SK-N-SH treated with all-trans-retinoic acid at 6 μM for 48 hours (cell line): ENCODE data around the gene USP38.

ENCODE experiments used
- ATAC-seq: fragments of 200-7000 bp; cut with Tn5 transposase; 3 replicates; pipeline ENCODE4 v1.9.1; 2020; ENCODE audit warnings: mild to moderate bottlenecking, moderate library complexity
- ARNTL ChIP-seq: fragments of 450-650 bp; formaldehyde crosslinking; IDR thresholded peaks from 2 replicates; pipeline ENCODE4 v1.5.0; 2020; ENCODE audit warnings: low read depth, mild to moderate bottlenecking, moderate library complexity, borderline replicate concordance
- BACH2 ChIP-seq: fragments of 250-450 bp; sonication (Bioruptor Pico); IDR thresholded peaks from 2 replicates; pipeline ENCODE4 v1.9.0; 2021; ENCODE audit warnings: mild to moderate bottlenecking, borderline replicate concordance
- CREB5 ChIP-seq: fragments of 250-450 bp; sonication (Bioruptor Pico); IDR thresholded peaks from 2 replicates; pipeline ENCODE4 v1.5.1; 2020; ENCODE audit warnings: low read depth, mild to moderate bottlenecking, moderate library complexity
- CSDC2 ChIP-seq: fragments of 250-450 bp; sonication (Bioruptor Pico); IDR thresholded peaks from 2 replicates; pipeline ENCODE4 v1.5.0; 2020; ENCODE audit warnings: mild to moderate bottlenecking, moderate library complexity
- GLIS3 ChIP-seq: fragments of 250-450 bp; sonication (Bioruptor Pico); IDR thresholded peaks from 2 replicates; pipeline ENCODE4 v1.5.0; 2020; ENCODE audit warnings: mild to moderate bottlenecking, moderate library complexity
- ISL1 ChIP-seq: fragments of 250-450 bp; sonication (Bioruptor Pico); IDR thresholded peaks from 2 replicates; pipeline ENCODE4 v2.1.2; 2022; ENCODE audit warnings: mild to moderate bottlenecking, moderate library complexity
- OSR1 ChIP-seq: fragments of 250-450 bp; sonication (Bioruptor Pico); IDR thresholded peaks from 2 replicates; pipeline ENCODE4 v1.8.0; 2022; ENCODE audit warnings: moderate library complexity, mild to moderate bottlenecking, inconsistent platforms
- PATZ1 ChIP-seq: fragments of 250-450 bp; sonication (Bioruptor Pico); IDR thresholded peaks from 2 replicates; pipeline ENCODE4 v1.8.0; 2020; ENCODE audit warnings: mild to moderate bottlenecking, moderate library complexity, borderline replicate concordance
- POU6F1 ChIP-seq: fragments of 250-450 bp; sonication (Bioruptor Pico); IDR thresholded peaks from 2 replicates; pipeline ENCODE4 v1.8.0; 2021; ENCODE audit warnings: low read depth, mild to moderate bottlenecking, moderate library complexity, borderline replicate concordance
- PPARA ChIP-seq: fragments of 250-450 bp; sonication (Bioruptor Pico); IDR thresholded peaks from 2 replicates; pipeline ENCODE4 v1.5.0; 2020; ENCODE audit warnings: mild to moderate bottlenecking, borderline replicate concordance
- RARB ChIP-seq: fragments of 250-450 bp; sonication (Bioruptor Pico); IDR thresholded peaks from 2 replicates; pipeline ENCODE4 v1.8.0; 2021; ENCODE audit warnings: mild to moderate bottlenecking, moderate library complexity
- SNAI2 ChIP-seq: fragments of 250-450 bp; sonication (Bioruptor Pico); IDR thresholded peaks from 2 replicates; pipeline ENCODE4 v1.5.0; 2020; ENCODE audit warnings: mild to moderate bottlenecking, moderate library complexity
- TCF4 ChIP-seq: fragments of 250-450 bp; sonication (Bioruptor Pico); IDR thresholded peaks from 2 replicates; pipeline ENCODE4 v1.8.0; 2021; ENCODE audit warnings: mild to moderate bottlenecking, moderate library complexity, borderline replicate concordance
- TOX ChIP-seq: fragments of 250-450 bp; sonication (Bioruptor Pico); IDR thresholded peaks from 2 replicates; pipeline ENCODE4 v1.8.0; 2021; ENCODE audit warnings: mild to moderate bottlenecking, moderate library complexity, borderline replicate concordance
- TSHZ2 ChIP-seq: fragments of 250-450 bp; sonication (Bioruptor Pico); IDR thresholded peaks from 2 replicates; pipeline ENCODE4 v1.5.0; 2020; ENCODE audit warnings: mild to moderate bottlenecking, moderate library complexity
- ZC3H10 ChIP-seq: fragments of 250-450 bp; sonication (Bioruptor Pico); IDR thresholded peaks from 2 replicates; pipeline ENCODE4 v1.5.1; 2021; ENCODE audit warnings: mild to moderate bottlenecking, moderate library complexity
- ZFP3 ChIP-seq: fragments of 250-450 bp; sonication (Bioruptor Pico); IDR thresholded peaks from 2 replicates; pipeline ENCODE4 v1.5.0; 2020; ENCODE audit warnings: mild to moderate bottlenecking, moderate library complexity
- ZFP30 ChIP-seq: fragments of 450-650 bp; formaldehyde crosslinking; IDR thresholded peaks from 2 replicates; pipeline ENCODE4 v1.5.0; 2022; ENCODE audit warnings: mild to moderate bottlenecking, moderate library complexity
- ZNF565 ChIP-seq: fragments of 450-650 bp; formaldehyde crosslinking; conservative IDR thresholded peaks from 2 replicates; pipeline ENCODE4 v1.5.0; 2020; ENCODE audit warnings: low read depth, mild to moderate bottlenecking, moderate library complexity
- ZNF70 ChIP-seq: fragments of 450-650 bp; formaldehyde crosslinking; IDR thresholded peaks from 2 replicates; pipeline ENCODE4 v1.5.0; 2020; ENCODE audit warnings: mild to moderate bottlenecking, moderate library complexity
- ZNF8 ChIP-seq: fragments of 450-650 bp; formaldehyde crosslinking; IDR thresholded peaks from 2 replicates; pipeline ENCODE4 v1.5.0; 2020; ENCODE audit warnings: mild to moderate bottlenecking, moderate library complexity

USP38 gene

GRCh38 chr4:143248827-143249226, 64.1 kb downstream of the USP38 start:
- no peak for TF ChIP-seq RARB (CRISPR knock-in tag)
- TF ChIP-seq ISL1 (CRISPR knock-in tag), result no peak
- no peak for TF ChIP-seq ZFP3
- TF ChIP-seq TOX (CRISPR knock-in tag), result no peak
- no peak for TF ChIP-seq ZNF8 (CRISPR knock-in tag)
- no peak for ATAC-seq

GRCh38 chr4:143250617-143251016, 65.9 kb downstream of the USP38 start:
- ATAC-seq, result no peak
- TF ChIP-seq ZNF565 (CRISPR knock-in tag) (no peak), CREB5 (CRISPR knock-in tag) (no peak), SNAI2 (CRISPR knock-in tag) (no peak), POU6F1 (CRISPR knock-in tag) (no peak), PPARA (CRISPR knock-in tag) (no peak), CSDC2 (CRISPR knock-in tag) (no peak), ZNF8 (CRISPR knock-in tag) (no peak), ARNTL (CRISPR knock-in tag) (no peak), BACH2 (CRISPR knock-in tag) (no peak), ZNF70 (no peak), OSR1 (CRISPR knock-in tag) (no peak), ZFP3 (no peak)

- no peak for TF ChIP-seq TSHZ2 (CRISPR knock-in tag)
- TF ChIP-seq POU6F1 (CRISPR knock-in tag), result no peak
- no peak for TF ChIP-seq RARB (CRISPR knock-in tag)
- TF ChIP-seq GLIS3 (CRISPR knock-in tag), result no peak
- TF ChIP-seq ZFP30 (CRISPR knock-in tag), result no peak
- TF ChIP-seq ZC3H10 (CRISPR knock-in tag), result no peak
- no peak for TF ChIP-seq ZNF565 (CRISPR knock-in tag)
- no peak for TF ChIP-seq TCF4
- no peak for TF ChIP-seq CSDC2 (CRISPR knock-in tag)
- TF ChIP-seq PATZ1, result no peak
- TF ChIP-seq TOX (CRISPR knock-in tag), result no peak
- TF ChIP-seq ZNF70, result no peak
- no peak for TF ChIP-seq PPARA (CRISPR knock-in tag)
- no peak for TF ChIP-seq ZNF8 (CRISPR knock-in tag)
- no peak for TF ChIP-seq SNAI2 (CRISPR knock-in tag)
- TF ChIP-seq BACH2 (CRISPR knock-in tag), result no peak
- TF ChIP-seq ISL1 (CRISPR knock-in tag), result no peak
- no peak for TF ChIP-seq OSR1 (CRISPR knock-in tag)
- ATAC-seq, result no peak
These were observed 66.6 kb downstream of the USP38 start for GRCh38 chr4:143251348-143251747.
